Tongue (tissue), 2 donors: ENCODE results near the gene TSPY10. TPM values are rescaled to one million over a fixed set of nuclear protein-coding genes. Genes with fewer than 3 reads are reported as not detected.
"Not testable (repeated sequence)": the region's sequence is repeated elsewhere in the genome, so short reads cannot be mapped to it uniquely, and the experiment has no call there.

ENCODE experiments used
- DNase-seq: peaks from one replicate; pipeline ENCODE4 v3.0.0-alpha.2; 2015
- total RNA-seq: library from RNA; depleted of rRNA; stranded (reverse); fragments of >200 nt; gene quantifications from one replicate; pipeline ENCODE4 v1.2.3, GENCODE V29; 2014

Gene TSPY10
- not detected for total RNA-seq

- not testable (repeated sequence) for DNase-seq
Measured at GRCh38 chrY:9527580-9527979, at the start of gene TSPY10. TSS of gene TSPY10 (plus strand) at chrY:9527880. CDS start at chrY:9527926, 46 bp downstream.

- DNase-seq = not testable (repeated sequence)
Measured at GRCh38 chrY:9486967-9487366, 40.7 kb upstream of the TSPY10 start, which contains the start of gene TSPY9. TSS of gene TSPY9 (plus strand) at chrY:9487267. CDS start at chrY:9487313, 46 bp downstream.

GRCh38 chrY:9504396-9504795 is 23.3 kb upstream of the TSPY10 start:
- DNase-seq = not testable (repeated sequence)

- DNase-seq = not testable (repeated sequence)
Measured at GRCh38 chrY:9516287-9516686, 11.4 kb upstream of the TSPY10 start.

Other genes starting within 250 kb of the TSPY10 start
- not detected for gene TSPY4, start 190.4 kb upstream of the TSPY10 start, total RNA-seq
- gene TSPY8, start 170.1 kb upstream of the TSPY10 start, total RNA-seq = not detected
- not detected for gene TSPY3, start 129.5 kb upstream of the TSPY10 start, total RNA-seq
- gene TSPY1, start 60.9 kb upstream of the TSPY10 start, total RNA-seq = not detected
- not detected for gene TSPY9, start 40.6 kb upstream of the TSPY10 start, total RNA-seq